Keratinocyte (primary cell): ENCODE results near the gene SCAI.

Source experiments
- EZH2 ChIP-seq: IDR thresholded peaks from one replicate; pipeline ENCODE4 v1.6.1; 2012; ENCODE audit warnings: inconsistent platforms, mild to moderate bottlenecking, low read length, moderate library complexity
- TF ChIP-seq, protein P1 (sequence below), 3 experiments: IDR thresholded peaks in 1 of 3; conservative IDR thresholded peaks in 1 of 3; optimal IDR thresholded peaks in 1 of 3; 2 replicates in 2 of 3; 3 replicates in 1 of 3; pipeline versions ENCODE3 to v1.5.1; 2011; ENCODE audit warnings: low read length in 3 of 3, mild to moderate bottlenecking in 3 of 3, moderate library complexity in 2 of 3, control low read depth in 1 of 3, inconsistent platforms in 1 of 3; ENCODE audit not compliant: insufficient read depth in 2 of 3; ENCODE audit errors: extremely low read depth in 1 of 3

DNA sequence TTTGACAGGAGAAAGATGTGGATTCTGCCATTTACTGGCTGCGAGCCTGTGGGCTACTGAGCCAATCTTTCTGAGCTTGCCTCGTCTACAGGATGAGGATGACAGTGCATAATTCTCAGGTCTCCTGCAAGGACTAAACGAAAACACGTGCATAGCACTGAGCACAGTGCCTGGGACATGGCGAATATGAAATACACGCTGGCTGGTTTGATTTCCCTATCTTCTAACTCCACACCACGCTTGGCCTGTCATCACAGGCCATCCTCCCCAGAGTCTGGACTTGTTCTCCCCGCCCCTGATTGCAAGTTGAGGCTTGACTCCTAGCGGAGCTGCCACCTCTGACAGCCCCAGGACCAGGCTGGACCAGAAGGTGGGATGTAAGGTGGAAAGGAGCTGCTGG lies 243.5 kb downstream of the SCAI start:
- TF ChIP-seq, protein P1, sequence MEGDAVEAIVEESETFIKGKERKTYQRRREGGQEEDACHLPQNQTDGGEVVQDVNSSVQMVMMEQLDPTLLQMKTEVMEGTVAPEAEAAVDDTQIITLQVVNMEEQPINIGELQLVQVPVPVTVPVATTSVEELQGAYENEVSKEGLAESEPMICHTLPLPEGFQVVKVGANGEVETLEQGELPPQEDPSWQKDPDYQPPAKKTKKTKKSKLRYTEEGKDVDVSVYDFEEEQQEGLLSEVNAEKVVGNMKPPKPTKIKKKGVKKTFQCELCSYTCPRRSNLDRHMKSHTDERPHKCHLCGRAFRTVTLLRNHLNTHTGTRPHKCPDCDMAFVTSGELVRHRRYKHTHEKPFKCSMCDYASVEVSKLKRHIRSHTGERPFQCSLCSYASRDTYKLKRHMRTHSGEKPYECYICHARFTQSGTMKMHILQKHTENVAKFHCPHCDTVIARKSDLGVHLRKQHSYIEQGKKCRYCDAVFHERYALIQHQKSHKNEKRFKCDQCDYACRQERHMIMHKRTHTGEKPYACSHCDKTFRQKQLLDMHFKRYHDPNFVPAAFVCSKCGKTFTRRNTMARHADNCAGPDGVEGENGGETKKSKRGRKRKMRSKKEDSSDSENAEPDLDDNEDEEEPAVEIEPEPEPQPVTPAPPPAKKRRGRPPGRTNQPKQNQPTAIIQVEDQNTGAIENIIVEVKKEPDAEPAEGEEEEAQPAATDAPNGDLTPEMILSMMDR (optimal IDR thresholded peaks at IDR 0.05 in 1 of 3, IDR thresholded peaks at IDR 0.05 in 1 of 3, conservative IDR thresholded peaks at IDR 0.05 in 1 of 3; ENCODE audit: extremely low read depth in 1 of 3, insufficient read depth in 2 of 3, low read length in 3 of 3) = no peak
- no peak for TF ChIP-seq EZH2
